ENCODE results near the gene CORO6. TPM values are rescaled to one million over a fixed set of nuclear protein-coding genes. Genes with fewer than 3 reads are reported as not detected.

CORO6 gene
- total and polyA plus RNA-seq, 2 of the 13 experiments (the other 11 are each of a cell fraction or from before 2014, with no cell fraction given), result 0.42 to 0.82 TPM

GRCh38 chr17:29565643-29566472, 56.9 kb downstream of the CORO6 start (continued):
- TF ChIP-seq, protein P1, sequence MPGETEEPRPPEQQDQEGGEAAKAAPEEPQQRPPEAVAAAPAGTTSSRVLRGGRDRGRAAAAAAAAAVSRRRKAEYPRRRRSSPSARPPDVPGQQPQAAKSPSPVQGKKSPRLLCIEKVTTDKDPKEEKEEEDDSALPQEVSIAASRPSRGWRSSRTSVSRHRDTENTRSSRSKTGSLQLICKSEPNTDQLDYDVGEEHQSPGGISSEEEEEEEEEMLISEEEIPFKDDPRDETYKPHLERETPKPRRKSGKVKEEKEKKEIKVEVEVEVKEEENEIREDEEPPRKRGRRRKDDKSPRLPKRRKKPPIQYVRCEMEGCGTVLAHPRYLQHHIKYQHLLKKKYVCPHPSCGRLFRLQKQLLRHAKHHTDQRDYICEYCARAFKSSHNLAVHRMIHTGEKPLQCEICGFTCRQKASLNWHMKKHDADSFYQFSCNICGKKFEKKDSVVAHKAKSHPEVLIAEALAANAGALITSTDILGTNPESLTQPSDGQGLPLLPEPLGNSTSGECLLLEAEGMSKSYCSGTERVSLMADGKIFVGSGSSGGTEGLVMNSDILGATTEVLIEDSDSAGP (CRISPR knock-in tag; IDR thresholded peaks at IDR 0.05; ENCODE audit: borderline replicate concordance), result peak; percentile 75; the same call in 1 of the 2 replicates
- TF ChIP-seq ZMYM2 (CRISPR knock-in tag; IDR thresholded peaks at IDR 0.05), result peak; percentile 90
- TF ChIP-seq, protein P2, sequence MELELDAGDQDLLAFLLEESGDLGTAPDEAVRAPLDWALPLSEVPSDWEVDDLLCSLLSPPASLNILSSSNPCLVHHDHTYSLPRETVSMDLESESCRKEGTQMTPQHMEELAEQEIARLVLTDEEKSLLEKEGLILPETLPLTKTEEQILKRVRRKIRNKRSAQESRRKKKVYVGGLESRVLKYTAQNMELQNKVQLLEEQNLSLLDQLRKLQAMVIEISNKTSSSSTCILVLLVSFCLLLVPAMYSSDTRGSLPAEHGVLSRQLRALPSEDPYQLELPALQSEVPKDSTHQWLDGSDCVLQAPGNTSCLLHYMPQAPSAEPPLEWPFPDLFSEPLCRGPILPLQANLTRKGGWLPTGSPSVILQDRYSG (CRISPR knock-in tag; IDR thresholded peaks at IDR 0.05), result no peak
- no peak for TF ChIP-seq MAZ (IDR thresholded peaks at IDR 0.05; ENCODE audit: borderline replicate concordance, low read depth, low read length)
- peak; percentile 54; the same call in 1 of the 2 replicates for TF ChIP-seq MAZ (CRISPR knock-in tag; IDR thresholded peaks at IDR 0.05; ENCODE audit: low read depth)
- peak; percentile 69 for TF ChIP-seq KDM5B (CRISPR knock-in tag; IDR thresholded peaks at IDR 0.05; ENCODE audit: borderline replicate concordance)
- TF ChIP-seq XRCC5 (optimal IDR thresholded peaks at IDR 0.05; ENCODE audit: low read length), result no peak
- TF ChIP-seq ZNF501 (CRISPR knock-in tag; IDR thresholded peaks at IDR 0.05), result peak; percentile 90
- no peak; the same call in 1 of the 2 replicates for TF ChIP-seq HOXD1 (CRISPR knock-in tag; IDR thresholded peaks at IDR 0.05)
- TF ChIP-seq FOXA1 (IDR thresholded peaks at IDR 0.05), result no peak
- TF ChIP-seq FOXA1 (CRISPR knock-in tag; IDR thresholded peaks at IDR 0.05), result 0 out of 2 replicates have a peak, but pooled peaks have one; percentile 9
- peak; percentile 58 for TF ChIP-seq CTCF (CRISPR knock-in tag; IDR thresholded peaks at IDR 0.05)
- TF ChIP-seq HDAC2 (CRISPR knock-in tag; IDR thresholded peaks at IDR 0.05), result 0 out of 2 replicates have a peak, but pooled peaks have one; percentile 11
- TF ChIP-seq, protein P3, sequence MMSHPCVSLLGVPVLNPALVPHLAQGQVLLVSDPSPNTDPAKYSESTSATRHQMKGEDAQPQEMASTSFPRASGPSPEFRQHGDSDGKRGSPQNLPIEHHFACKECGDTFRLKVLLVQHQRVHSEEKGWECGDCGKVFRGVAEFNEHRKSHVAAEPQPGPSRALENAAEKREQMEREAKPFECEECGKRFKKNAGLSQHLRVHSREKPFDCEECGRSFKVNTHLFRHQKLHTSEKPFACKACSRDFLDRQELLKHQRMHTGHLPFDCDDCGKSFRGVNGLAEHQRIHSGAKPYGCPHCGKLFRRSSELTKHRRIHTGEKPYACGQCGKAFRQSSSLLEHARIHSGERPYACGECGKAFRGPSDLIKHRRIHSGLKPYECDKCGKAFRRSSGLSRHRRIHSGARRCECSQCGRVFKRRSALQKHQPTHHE (CRISPR knock-in tag; IDR thresholded peaks at IDR 0.05; ENCODE audit: borderline replicate concordance), result 0 out of 2 replicates have a peak, but pooled peaks have one; percentile 26
- TF ChIP-seq THAP9 (CRISPR knock-in tag; IDR thresholded peaks at IDR 0.05; ENCODE audit: borderline replicate concordance), result peak; percentile 60; the same call in 1 of the 2 replicates
- peak; percentile 62; the same call in 1 of the 2 replicates for TF ChIP-seq FOXC1 (CRISPR knock-in tag; IDR thresholded peaks at IDR 0.05; ENCODE audit: borderline replicate concordance)
- TF ChIP-seq KLF12 (CRISPR knock-in tag; IDR thresholded peaks at IDR 0.05; ENCODE audit: borderline replicate concordance), result no peak
- TF ChIP-seq SNAI1 (CRISPR knock-in tag; IDR thresholded peaks at IDR 0.05; ENCODE audit: borderline replicate concordance), result peak; percentile 82; the same call in 1 of the 2 replicates
- TF ChIP-seq HNF4G (IDR thresholded peaks at IDR 0.05; ENCODE audit: borderline replicate concordance, low read depth, low read length), result peak; percentile 26; the same call in 1 of the 2 replicates
- no peak for TF ChIP-seq HNF4G (CRISPR knock-in tag; IDR thresholded peaks at IDR 0.05; ENCODE audit: borderline replicate concordance, low read depth)
